ENCODE results near the gene SH3PXD2B.

DNA sequence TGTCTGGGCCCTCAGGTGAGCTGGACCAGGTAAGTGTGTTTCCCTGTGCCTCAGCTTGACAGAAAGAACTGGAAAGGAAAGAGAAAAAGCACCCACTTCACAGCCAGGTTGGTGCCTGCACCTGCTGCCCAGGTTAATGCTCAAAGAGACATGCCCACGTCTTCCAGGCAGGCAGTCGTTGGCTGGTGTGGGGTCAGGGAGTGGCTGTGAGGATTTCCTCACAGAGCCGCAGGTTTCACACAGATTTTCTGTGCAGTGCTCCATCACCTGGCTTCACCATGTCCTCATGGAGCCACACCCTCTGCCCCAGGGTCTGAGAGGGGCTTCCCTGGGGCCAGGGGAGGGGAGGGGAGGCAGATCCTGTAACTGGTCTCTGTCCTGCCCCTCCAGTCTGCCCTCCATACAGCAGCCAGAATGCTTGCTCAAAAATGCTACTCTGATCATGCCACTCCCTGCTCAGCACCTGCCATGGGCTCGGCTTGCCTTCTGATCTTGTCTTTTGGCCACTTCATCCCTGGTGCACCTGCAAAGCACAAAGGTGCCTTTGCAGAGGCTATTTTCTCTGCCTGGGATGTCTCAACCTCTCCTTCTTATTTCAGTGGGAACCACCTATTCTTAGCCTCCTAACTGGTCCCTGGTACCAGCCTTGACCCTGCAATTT, 88.2 kb downstream of the SH3PXD2B start:
- TF ChIP-seq, protein P1, sequence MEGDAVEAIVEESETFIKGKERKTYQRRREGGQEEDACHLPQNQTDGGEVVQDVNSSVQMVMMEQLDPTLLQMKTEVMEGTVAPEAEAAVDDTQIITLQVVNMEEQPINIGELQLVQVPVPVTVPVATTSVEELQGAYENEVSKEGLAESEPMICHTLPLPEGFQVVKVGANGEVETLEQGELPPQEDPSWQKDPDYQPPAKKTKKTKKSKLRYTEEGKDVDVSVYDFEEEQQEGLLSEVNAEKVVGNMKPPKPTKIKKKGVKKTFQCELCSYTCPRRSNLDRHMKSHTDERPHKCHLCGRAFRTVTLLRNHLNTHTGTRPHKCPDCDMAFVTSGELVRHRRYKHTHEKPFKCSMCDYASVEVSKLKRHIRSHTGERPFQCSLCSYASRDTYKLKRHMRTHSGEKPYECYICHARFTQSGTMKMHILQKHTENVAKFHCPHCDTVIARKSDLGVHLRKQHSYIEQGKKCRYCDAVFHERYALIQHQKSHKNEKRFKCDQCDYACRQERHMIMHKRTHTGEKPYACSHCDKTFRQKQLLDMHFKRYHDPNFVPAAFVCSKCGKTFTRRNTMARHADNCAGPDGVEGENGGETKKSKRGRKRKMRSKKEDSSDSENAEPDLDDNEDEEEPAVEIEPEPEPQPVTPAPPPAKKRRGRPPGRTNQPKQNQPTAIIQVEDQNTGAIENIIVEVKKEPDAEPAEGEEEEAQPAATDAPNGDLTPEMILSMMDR (IDR thresholded peaks at IDR 0.05; ENCODE audit: insufficient read depth, low read length): no peak
- TF ChIP-seq, protein P2, sequence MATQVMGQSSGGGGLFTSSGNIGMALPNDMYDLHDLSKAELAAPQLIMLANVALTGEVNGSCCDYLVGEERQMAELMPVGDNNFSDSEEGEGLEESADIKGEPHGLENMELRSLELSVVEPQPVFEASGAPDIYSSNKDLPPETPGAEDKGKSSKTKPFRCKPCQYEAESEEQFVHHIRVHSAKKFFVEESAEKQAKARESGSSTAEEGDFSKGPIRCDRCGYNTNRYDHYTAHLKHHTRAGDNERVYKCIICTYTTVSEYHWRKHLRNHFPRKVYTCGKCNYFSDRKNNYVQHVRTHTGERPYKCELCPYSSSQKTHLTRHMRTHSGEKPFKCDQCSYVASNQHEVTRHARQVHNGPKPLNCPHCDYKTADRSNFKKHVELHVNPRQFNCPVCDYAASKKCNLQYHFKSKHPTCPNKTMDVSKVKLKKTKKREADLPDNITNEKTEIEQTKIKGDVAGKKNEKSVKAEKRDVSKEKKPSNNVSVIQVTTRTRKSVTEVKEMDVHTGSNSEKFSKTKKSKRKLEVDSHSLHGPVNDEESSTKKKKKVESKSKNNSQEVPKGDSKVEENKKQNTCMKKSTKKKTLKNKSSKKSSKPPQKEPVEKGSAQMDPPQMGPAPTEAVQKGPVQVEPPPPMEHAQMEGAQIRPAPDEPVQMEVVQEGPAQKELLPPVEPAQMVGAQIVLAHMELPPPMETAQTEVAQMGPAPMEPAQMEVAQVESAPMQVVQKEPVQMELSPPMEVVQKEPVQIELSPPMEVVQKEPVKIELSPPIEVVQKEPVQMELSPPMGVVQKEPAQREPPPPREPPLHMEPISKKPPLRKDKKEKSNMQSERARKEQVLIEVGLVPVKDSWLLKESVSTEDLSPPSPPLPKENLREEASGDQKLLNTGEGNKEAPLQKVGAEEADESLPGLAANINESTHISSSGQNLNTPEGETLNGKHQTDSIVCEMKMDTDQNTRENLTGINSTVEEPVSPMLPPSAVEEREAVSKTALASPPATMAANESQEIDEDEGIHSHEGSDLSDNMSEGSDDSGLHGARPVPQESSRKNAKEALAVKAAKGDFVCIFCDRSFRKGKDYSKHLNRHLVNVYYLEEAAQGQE (IDR thresholded peaks at IDR 0.05; ENCODE audit: insufficient replicate concordance, low read depth): no peak
